B cell (primary cell): ENCODE measurements around the gene LANCL2. TPM values are rescaled to one million over a fixed set of nuclear protein-coding genes. Genes with fewer than 3 reads are reported as not detected.

Experiments
- ATAC-seq: fragments of 200-7000 bp; cut with Tn5 transposase; one replicate; pipeline ENCODE4 v1.10.0; 2021; ENCODE audit warnings: low read depth, mild to moderate bottlenecking, moderate number of reproducible peaks, moderate library complexity
- CTCF ChIA-PET: fragments of 350-600 bp; sonication (Branson Sonifier 250); formaldehyde crosslinking; loops from one replicate; lab custom pipeline; 2021; ENCODE audit warnings: antibody characterized with exemption, inconsistent platforms; lab: Charles Lee
- POLR2A ChIA-PET: fragments of 350-600 bp; sonication (Branson Sonifier 250); formaldehyde crosslinking; loops from one replicate; lab custom pipeline; 2021; ENCODE audit warnings: antibody characterized with exemption; lab: Charles Lee
- DNase-seq: peaks from one replicate; pipeline ENCODE4 v3.0.0; 2013
- H2AFZ ChIP-seq: 2 replicates; pipeline ENCODE4 v1.6.1; 2012; ENCODE audit warnings: mild to moderate bottlenecking, low read depth, low read length; ENCODE audit not compliant: insufficient read depth, poor library complexity, severe bottlenecking
- H3K27ac ChIP-seq, 2 donors: 1 replicate in 1 of 2; 2 replicates in 1 of 2; pipeline ENCODE4 v1.5.1; 2012 to 2013; ENCODE audit warnings: low read length in 2 of 2, mild to moderate bottlenecking in 2 of 2, moderate library complexity in 1 of 2
- H3K27me3 ChIP-seq, 4 experiments: fragments of 200-600 bp in 1 of 4; sonication (generic) in 1 of 4; replicated peaks in 1 of 4; 1 replicate in 2 of 4; 2 replicates in 2 of 4; pipeline versions ENCODE4 v1.6.1 to v1.7.0; 2013 to 2016; ENCODE audit warnings: low read length in 3 of 4, mild to moderate bottlenecking in 2 of 4, mixed read lengths in 1 of 4, moderate library complexity in 1 of 4; ENCODE audit not compliant: insufficient read depth in 4 of 4, control insufficient read depth in 3 of 4; ENCODE audit errors: control extremely low read depth in 1 of 4
- H3K36me3 ChIP-seq, 2 experiments: replicated peaks in 1 of 2; 1 replicate in 1 of 2; 2 replicates in 1 of 2; pipeline versions ENCODE4 v1.6.1 to v1.7.1; 2013; ENCODE audit warnings: low read length in 1 of 2; ENCODE audit not compliant: insufficient read depth in 2 of 2, control insufficient read depth in 1 of 2; ENCODE audit errors: control extremely low read depth in 1 of 2, extremely low read depth in 1 of 2
- H3K4me1 ChIP-seq, 2 donors: fragments of 200-600 bp in 1 of 2; sonication (generic) in 1 of 2; 1 replicate in 1 of 2; 2 replicates in 1 of 2; pipeline versions ENCODE4 v1.5.1 to v1.6.1; 2013 to 2017; ENCODE audit warnings: low read length in 2 of 2; ENCODE audit not compliant: control insufficient read depth in 2 of 2, insufficient read depth in 2 of 2
- H3K4me2 ChIP-seq: replicated peaks from 2 replicates; pipeline ENCODE3; 2012; ENCODE audit warnings: mild to moderate bottlenecking, low read depth, low read length; ENCODE audit not compliant: poor library complexity, severe bottlenecking
- H3K4me3 ChIP-seq, 5 experiments: fragments of 200-600 bp in 1 of 5; sonication (generic) in 1 of 5; 1 replicate in 3 of 5; 2 replicates in 2 of 5; pipeline versions ENCODE4 v1.5.1 to v1.7.0; 2011 to 2016; ENCODE audit warnings: low read length in 4 of 5, mild to moderate bottlenecking in 4 of 5, low read depth in 2 of 5, control low read depth in 1 of 5, moderate library complexity in 1 of 5; ENCODE audit not compliant: insufficient read depth in 1 of 5; ENCODE audit errors: control extremely low read depth in 1 of 5, extremely low read depth in 1 of 5
- H3K79me2 ChIP-seq: fragments of 200-600 bp; sonication (generic); one replicate; pipeline ENCODE4 v1.6.0; 2016; ENCODE audit warnings: low read length; ENCODE audit not compliant: control insufficient read depth, insufficient read depth
- H3K9ac ChIP-seq: fragments of 200-600 bp; sonication (generic); 2 replicates; pipeline ENCODE4 v1.6.1; 2017; ENCODE audit warnings: mild to moderate bottlenecking, low read length, moderate library complexity
- H3K9me3 ChIP-seq, 3 donors: one replicate each; pipeline versions ENCODE4 v1.6.1 to v1.7.1; 2013; ENCODE audit warnings: low read length in 2 of 3; ENCODE audit not compliant: control insufficient read depth in 2 of 3, insufficient read depth in 1 of 3; ENCODE audit errors: control extremely low read depth in 1 of 3
- H4K20me1 ChIP-seq: 2 replicates; pipeline ENCODE4 v1.6.0; 2012; ENCODE audit warnings: mild to moderate bottlenecking, low read length; ENCODE audit not compliant: insufficient read depth, control insufficient read depth, poor library complexity, severe bottlenecking
- H3K27ac Mint-ChIP-seq: one replicate; pipeline ENCODE4 v1.8.0; 2021; ENCODE audit warnings: mixed read lengths
- H3K27me3 Mint-ChIP-seq: one replicate; pipeline ENCODE4 v1.8.0; 2021; ENCODE audit warnings: mixed read lengths
- H3K4me1 Mint-ChIP-seq: one replicate; pipeline ENCODE4 v1.8.0; 2021; ENCODE audit warnings: mixed read lengths
- H3K4me3 Mint-ChIP-seq: one replicate; pipeline ENCODE4 v1.8.0; 2021; ENCODE audit warnings: mixed read lengths
- H3K9me3 Mint-ChIP-seq: one replicate; pipeline ENCODE4 v1.8.0; 2022; ENCODE audit warnings: mixed read lengths; ENCODE audit not compliant: insufficient read depth
- CTCF ChIP-seq: fragments of 200-600 bp; IDR thresholded peaks from one replicate; pipeline ENCODE4 v1.8.0; 2022; ENCODE audit warnings: antibody characterized with exemption, mild to moderate bottlenecking
- EZH2 ChIP-seq: IDR thresholded peaks from 2 replicates; pipeline ENCODE4 v1.6.1; 2012; ENCODE audit warnings: borderline replicate concordance, low read depth, mild to moderate bottlenecking, moderate library complexity, low read length; ENCODE audit not compliant: insufficient read depth, poor library complexity, severe bottlenecking
- WGBS: methylation state at CpG from one replicate; pipeline ENCODE4 v1.1.5; 2013; ENCODE audit warnings: missing lambda C conversion rate; ENCODE audit not compliant: insufficient coverage; 5-methylcytosine and 5-hydroxymethylcytosine counted together
- intact Hi-C: fragments of 100-400 bp; cut with micrococcal nuclease; formaldehyde crosslinking; loops from one replicate; pipeline ENCODE4 v1.10.0; 2022
- polyA plus RNA-seq: library from polyadenylated mRNA; depleted of rRNA; stranded (reverse); fragments of >200 nt; gene quantifications from 2 replicates; pipeline ENCODE4 v1.2.3, GENCODE V29; 2012
- total RNA-seq, 2 donors: library from RNA; stranded (reverse); fragments of 120-200 nt in 1 of 2; gene quantifications; 1 replicate in 1 of 2; 2 replicates in 1 of 2; pipeline versions ENCODE4 v1.2.3 to v1.2.4, GENCODE V29; 2013 to 2022

Gene LANCL2
- total and polyA plus RNA-seq, 2 donors (not counting 1 experiment from before 2014, with no cell fraction given): 3.5 to 8.1 TPM

GRCh38 chr7:55345292-55345691 lies 19.8 kb upstream of the LANCL2 start:
- Histone ChIP-seq H4K20me1 (no peaks in the 10 kb centered on the region), H3K4me1 (no peaks in the 10 kb centered on the region), H3K9me3 (peaks cover 0 to 28% (median 0%) of the 10 kb centered on the region in 3 donors), H2AFZ (no peak overlapping the region), H3K27me3 (peaks cover 0 to under 1% (median 0%) of the 10 kb centered on the region in 4 experiments), H3K79me2 (no peaks in the 10 kb centered on the region), H3K27ac (no peak overlapping the region), H3K4me2 (no peak overlapping the region), H3K36me3 (no peaks in the 10 kb centered on the region), H3K4me3 (no peak overlapping the region), H3K9ac (no peak overlapping the region)
- no peak overlapping the region for H3K4me3 Mint-ChIP-seq
- CTCF ChIA-PET: no interaction called here
- POLR2A ChIA-PET: no interaction called here
- DNase-seq: no peak
- no peak for ATAC-seq
- peaks cover 11% of the 10 kb centered on the region for H3K27me3 Mint-ChIP-seq
- WGBS: 85% methylated on average over 14 of the region's 22 CpGs
- H3K4me1 Mint-ChIP-seq: no peaks in the 10 kb centered on the region
- intact Hi-C loops: no loop called here
- H3K27ac Mint-ChIP-seq: no peak overlapping the region
- TF ChIP-seq EZH2 (no peak), CTCF (no peak)
- no peaks in the 10 kb centered on the region for H3K9me3 Mint-ChIP-seq

GRCh38 chr7:55348502-55348901 lies 16.6 kb upstream of the LANCL2 start:
- Histone ChIP-seq H3K4me2 (no peak overlapping the region), H3K4me1 (no peaks in the 10 kb centered on the region), H3K9me3 (peaks cover 0 to 18% (median 0%) of the 10 kb centered on the region in 3 donors), H3K27ac (no peak overlapping the region), H3K27me3 (peaks cover 0 to 2% (median 0%) of the 10 kb centered on the region in 4 experiments), H3K4me3 (no peak overlapping the region), H3K9ac (no peak overlapping the region), H2AFZ (no peak overlapping the region), H3K36me3 (no peaks in the 10 kb centered on the region), H4K20me1 (no peaks in the 10 kb centered on the region), H3K79me2 (no peaks in the 10 kb centered on the region)
- ChIA-PET POLR2A (interaction anchor here (0.6 kb wide), 1 partner anchor 17 kb away, joined by 3 read pairs; the partner anchor contains the start of gene LANCL2), CTCF (no interaction called here)
- Mint-ChIP-seq H3K27me3 (peaks cover 17% of the 10 kb centered on the region), H3K4me1 (no peaks in the 10 kb centered on the region), H3K27ac (no peak overlapping the region), H3K4me3 (no peak overlapping the region), H3K9me3 (no peaks in the 10 kb centered on the region)
- ATAC-seq (no peak), DNase-seq (no peak)
- intact Hi-C loops: no loop called here
- TF ChIP-seq CTCF (no peak), EZH2 (no peak)
- WGBS: 71% methylated on average over 2 of the region's 4 CpGs
